Type B pancreatic cell (in vitro differentiated cells): Measurements from ENCODE around the gene CCDC3. TPM values are rescaled to one million over a fixed set of nuclear protein-coding genes. Genes with fewer than 3 reads are reported as not detected.

ENCODE experiments used
- DNase-seq: peaks from one replicate; pipeline ENCODE4 v3.0.0; 2021; ENCODE audit warnings: mixed read lengths; ENCODE audit not compliant: unreplicated experiment; ENCODE audit errors: extremely low spot score
- H3K27ac Mint-ChIP-seq: 2 replicates; pipeline ENCODE4 v1.8.0; 2021; ENCODE audit warnings: mild to moderate bottlenecking, mixed read lengths
- H3K27me3 Mint-ChIP-seq: 2 replicates; pipeline ENCODE4 v1.8.0; 2021; ENCODE audit warnings: mixed read lengths
- H3K36me3 Mint-ChIP-seq: 2 replicates; pipeline ENCODE4 v1.8.0; 2021; ENCODE audit warnings: mixed read lengths
- H3K4me1 Mint-ChIP-seq: one replicate; pipeline ENCODE4 v1.8.0; 2021; ENCODE audit warnings: mixed read lengths; ENCODE audit not compliant: unreplicated experiment
- H3K4me3 Mint-ChIP-seq: 2 replicates; pipeline ENCODE4 v1.8.0; 2021; ENCODE audit warnings: mild to moderate bottlenecking, mixed read lengths
- H3K9me3 Mint-ChIP-seq: 2 replicates; pipeline ENCODE4 v1.8.0; 2021; ENCODE audit warnings: mixed read lengths
- CTCF ChIP-seq: fragments of 200-600 bp; sonication (generic); conservative IDR thresholded peaks from 2 replicates; pipeline ENCODE4 v1.5.0; 2021; ENCODE audit warnings: antibody characterized with exemption, mild to moderate bottlenecking
- total RNA-seq: library from RNA; stranded (reverse); gene quantifications from 2 replicates; pipeline ENCODE4 v1.2.1, GENCODE V29; 2021; ENCODE audit warnings: low replicate concordance

The CCDC3 gene
- total RNA-seq, 1 donor from 2014 or later = 17.6 TPM

GRCh38 chr10:12892924-12893323, 108.6 kb downstream of the CCDC3 start:
- Mint-ChIP-seq H3K4me1 (no peaks in the 10 kb centered on the region), H3K4me3 (no peak overlapping the region), H3K9me3 (peaks cover 11% of the 10 kb centered on the region), H3K27me3 (peaks cover 8% of the 10 kb centered on the region), H3K27ac (no peak overlapping the region), H3K36me3 (peaks cover 11% of the 10 kb centered on the region)
- no peak for DNase-seq
- TF ChIP-seq CTCF = no peak

- Mint-ChIP-seq H3K27ac (no peak overlapping the region), H3K4me1 (no peaks in the 10 kb centered on the region), H3K4me3 (no peak overlapping the region), H3K27me3 (peaks cover 8% of the 10 kb centered on the region), H3K36me3 (peaks cover 7% of the 10 kb centered on the region), H3K9me3 (peaks cover 11% of the 10 kb centered on the region)
- TF ChIP-seq CTCF = no peak
- no peak for DNase-seq
Observed at GRCh38 chr10:12890958-12891357, 110.6 kb downstream of the CCDC3 start.

GRCh38 chr10:12888470-12888869, 113.0 kb downstream of the CCDC3 start:
- Mint-ChIP-seq H3K27ac (no peak overlapping the region), H3K27me3 (peaks cover 8% of the 10 kb centered on the region), H3K36me3 (peaks cover 4% of the 10 kb centered on the region), H3K4me3 (no peak overlapping the region), H3K4me1 (no peaks in the 10 kb centered on the region), H3K9me3 (peaks cover 14% of the 10 kb centered on the region)
- no peak for DNase-seq
- TF ChIP-seq CTCF = no peak

GRCh38 chr10:12887780-12888179, 113.7 kb downstream of the CCDC3 start:
- H3K4me1 Mint-ChIP-seq = no peaks in the 10 kb centered on the region
- peaks cover 4% of the 10 kb centered on the region for H3K36me3 Mint-ChIP-seq
- H3K4me3 Mint-ChIP-seq = no peak overlapping the region
- H3K27ac Mint-ChIP-seq = no peak overlapping the region
- no peak for TF ChIP-seq CTCF
- peaks cover 8% of the 10 kb centered on the region for H3K27me3 Mint-ChIP-seq
- DNase-seq = no peak
- peaks cover 14% of the 10 kb centered on the region for H3K9me3 Mint-ChIP-seq

- peaks cover 4% of the 10 kb centered on the region for H3K36me3 Mint-ChIP-seq
- no peaks in the 10 kb centered on the region for H3K4me1 Mint-ChIP-seq
- H3K4me3 Mint-ChIP-seq = no peak overlapping the region
- peaks cover 10% of the 10 kb centered on the region for H3K9me3 Mint-ChIP-seq
- TF ChIP-seq CTCF = no peak
- H3K27ac Mint-ChIP-seq = no peak overlapping the region
- DNase-seq = no peak
- H3K27me3 Mint-ChIP-seq = peaks cover 8% of the 10 kb centered on the region
Observed at GRCh38 chr10:12884851-12885250, 116.7 kb downstream of the CCDC3 start.

- no peak for TF ChIP-seq CTCF
- Mint-ChIP-seq H3K36me3 (no peaks in the 10 kb centered on the region), H3K4me3 (no peak overlapping the region), H3K9me3 (peaks cover 16% of the 10 kb centered on the region), H3K27ac (no peak overlapping the region), H3K27me3 (peaks cover 3% of the 10 kb centered on the region), H3K4me1 (no peaks in the 10 kb centered on the region)
- no peak for DNase-seq
Observed at GRCh38 chr10:12880423-12880822, 121.1 kb downstream of the CCDC3 start.
